ENCODE measurements around the gene CDH18.

CDH18 gene

DNA sequence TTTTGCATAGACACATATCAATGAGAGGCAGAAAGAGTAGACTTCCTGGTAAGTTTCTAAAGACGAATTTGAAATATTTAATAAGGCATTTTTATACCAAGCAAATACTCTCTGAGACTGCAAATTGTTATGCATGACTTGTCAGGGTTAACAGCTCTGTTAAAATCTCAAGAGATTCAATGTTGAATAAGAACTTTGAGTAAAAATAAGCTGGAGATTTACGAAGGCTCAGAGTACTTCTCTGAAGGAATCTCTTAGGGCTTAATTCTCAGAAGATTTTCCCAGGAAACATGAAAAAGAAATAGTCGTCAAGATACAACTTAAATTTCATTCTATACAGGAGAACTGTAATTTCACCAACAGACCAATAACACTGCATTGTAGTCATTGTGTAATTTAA is 259.4 kb downstream of the CDH18 start:
- no peak for DNase-seq

DNA sequence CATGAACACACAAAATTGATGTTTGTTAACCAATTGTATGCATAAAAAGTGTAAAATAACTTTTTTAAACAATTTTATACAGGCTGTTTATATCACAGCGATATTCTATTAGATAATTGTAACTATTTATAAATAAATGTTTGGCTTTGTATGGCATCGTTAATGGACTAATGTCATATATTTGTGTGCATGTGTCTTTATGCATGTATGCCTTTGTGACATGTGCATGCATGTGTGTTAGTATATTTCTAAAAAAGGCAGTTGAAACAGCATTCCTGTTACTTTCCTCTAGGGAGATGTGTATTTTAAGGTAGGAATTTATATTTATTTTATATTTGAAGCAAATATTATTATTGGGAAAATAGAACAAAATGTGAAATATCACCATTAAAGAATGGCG is 268.9 kb downstream of the CDH18 start:
- no peak for DNase-seq

DNA sequence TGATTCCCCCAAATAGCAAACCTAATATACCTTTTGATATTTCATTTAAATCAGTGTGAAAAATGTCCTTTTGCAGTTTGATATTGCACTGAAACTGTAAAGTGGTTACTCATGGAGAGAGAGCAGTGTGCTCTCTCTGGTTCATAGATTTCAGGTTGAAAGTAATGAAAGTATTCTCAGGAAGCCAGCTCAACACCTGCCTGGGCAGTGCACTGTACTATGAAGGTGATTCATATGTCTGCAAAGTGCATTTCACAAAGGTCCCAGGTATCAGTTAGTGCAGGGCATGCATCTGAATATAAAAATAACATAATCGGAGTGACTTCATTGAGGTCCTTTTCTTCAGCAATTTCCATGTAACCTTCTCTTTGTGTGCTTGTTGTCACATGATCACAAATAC is 274.3 kb downstream of the CDH18 start:
- DNase-seq, result no peak

DNA sequence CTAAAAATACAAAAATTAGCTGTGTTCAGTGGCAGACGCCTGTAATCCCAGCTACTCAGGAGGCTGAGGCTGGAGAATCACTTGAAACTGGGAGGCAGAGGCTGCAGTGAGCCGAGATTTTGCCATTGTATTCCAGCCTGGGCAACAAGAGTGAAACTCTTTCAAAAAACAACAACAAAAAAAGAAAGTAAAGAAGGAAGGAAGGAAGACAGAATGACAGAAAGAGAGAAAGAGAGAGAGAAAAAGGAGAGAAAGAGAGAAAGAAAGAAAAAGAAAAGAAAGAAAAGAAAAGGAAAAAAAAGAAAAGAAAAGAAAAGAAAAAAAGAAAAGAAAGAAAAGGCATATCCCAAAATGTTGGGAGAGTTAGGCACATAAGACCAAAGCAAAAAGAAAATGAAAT is 278.6 kb downstream of the CDH18 start:
- no peak for DNase-seq

DNA sequence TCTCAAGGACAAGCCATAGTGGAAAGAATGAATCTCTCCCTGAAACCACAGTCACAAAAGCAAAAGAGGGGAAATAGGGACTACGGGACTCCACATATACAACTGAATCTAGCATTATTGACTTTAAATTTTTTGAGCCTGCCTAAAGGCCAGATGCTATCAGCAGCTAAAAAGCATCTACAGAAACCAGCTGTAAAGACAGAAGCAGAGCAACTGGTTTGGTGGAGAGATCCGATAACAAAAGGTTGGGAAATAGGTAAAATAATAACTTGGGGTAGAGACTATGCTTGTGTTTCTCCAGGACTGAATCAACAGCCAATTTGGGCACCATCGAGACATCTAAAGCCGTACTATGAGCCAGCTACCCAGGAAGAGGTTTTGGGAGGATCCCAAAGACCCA is 281.2 kb downstream of the CDH18 start:
- DNase-seq, result no peak

DNA sequence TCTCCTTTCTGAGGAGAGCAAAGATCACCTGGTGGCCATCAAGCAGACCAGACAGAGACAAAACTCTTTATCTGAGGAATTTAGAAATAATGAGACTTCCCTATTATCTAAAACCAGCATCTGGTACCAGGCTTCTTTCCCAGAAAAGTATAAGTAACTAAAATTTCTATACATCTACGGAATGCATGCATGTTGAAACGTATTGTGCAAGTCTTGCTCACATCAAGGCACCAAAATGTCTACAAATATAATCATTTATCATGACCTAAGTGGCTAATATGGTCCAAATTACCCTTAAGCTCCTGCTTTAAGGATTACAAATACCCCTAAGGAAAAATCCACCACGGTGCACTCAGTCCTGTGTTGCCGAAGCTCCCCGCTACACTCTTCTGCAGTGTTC is 286.3 kb downstream of the CDH18 start:
- no peak for DNase-seq

DNA sequence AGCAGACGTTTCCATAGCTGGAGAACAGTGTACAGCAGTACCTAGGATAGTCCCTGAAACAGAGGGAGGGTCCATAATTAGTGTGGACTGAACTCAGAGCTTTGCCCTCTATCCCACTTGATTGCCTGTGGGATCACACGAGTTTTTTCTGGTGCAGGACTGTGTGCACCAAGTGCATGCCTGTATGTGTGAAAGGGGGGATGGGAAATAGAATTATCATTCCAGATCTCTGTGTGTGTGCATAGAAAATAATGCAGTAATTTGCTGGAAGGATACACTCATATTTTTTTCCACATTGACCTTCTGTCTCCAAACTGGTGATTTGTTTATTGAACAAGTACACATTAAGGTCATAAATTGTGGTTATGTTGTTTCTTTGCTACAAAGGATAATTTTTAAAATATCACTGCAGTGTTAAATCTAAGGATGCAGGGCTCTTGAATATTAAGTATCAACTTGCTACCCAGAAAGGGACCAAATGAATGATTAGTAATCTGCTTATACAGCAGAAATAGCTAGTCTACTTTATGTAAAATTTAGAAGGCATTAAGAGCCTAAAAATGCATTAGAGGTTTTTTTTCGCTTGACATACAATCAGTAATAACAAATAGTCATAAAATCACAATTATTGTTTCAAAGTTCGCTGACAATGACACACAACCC is 292.9 kb downstream of the CDH18 start:
- DNase-seq, result no peak

DNA sequence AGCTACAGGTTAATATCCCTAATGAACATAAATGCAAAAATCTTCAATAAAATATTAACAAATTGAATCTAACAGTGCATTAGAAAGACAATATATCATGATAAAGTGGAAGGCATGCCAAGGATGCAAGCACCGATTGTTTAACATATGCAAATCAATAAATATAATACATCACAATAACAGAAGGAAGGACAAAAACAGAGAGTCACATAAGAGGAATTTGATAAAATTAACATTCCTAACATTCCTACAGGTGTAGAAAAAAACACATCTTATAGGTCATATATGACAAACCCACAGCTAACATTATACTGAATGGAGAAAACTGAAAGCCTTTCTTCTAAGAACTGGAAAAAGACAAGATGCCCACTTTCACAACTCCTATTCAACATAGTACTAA is 297.0 kb downstream of the CDH18 start:
- no peak for DNase-seq

DNA sequence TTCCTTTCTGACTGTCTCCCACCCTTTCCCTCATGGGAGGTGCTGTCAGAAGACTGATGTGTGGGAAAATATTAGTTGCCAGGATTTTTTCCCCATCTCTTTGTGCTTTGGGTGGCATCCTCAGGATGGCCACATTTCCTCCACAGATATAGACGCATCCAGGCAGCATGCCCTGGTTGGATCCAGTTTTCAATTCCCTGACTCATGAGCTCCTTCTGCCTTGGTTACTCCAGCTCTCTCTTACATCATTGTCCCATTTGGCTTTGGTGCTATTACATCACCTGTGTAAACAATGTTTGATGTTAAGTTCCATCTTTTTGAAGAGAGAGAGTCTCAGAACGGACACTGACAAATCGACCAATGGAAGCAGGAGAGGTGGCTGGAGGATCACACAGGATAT is 302.5 kb downstream of the CDH18 start:
- no peak for DNase-seq

DNA sequence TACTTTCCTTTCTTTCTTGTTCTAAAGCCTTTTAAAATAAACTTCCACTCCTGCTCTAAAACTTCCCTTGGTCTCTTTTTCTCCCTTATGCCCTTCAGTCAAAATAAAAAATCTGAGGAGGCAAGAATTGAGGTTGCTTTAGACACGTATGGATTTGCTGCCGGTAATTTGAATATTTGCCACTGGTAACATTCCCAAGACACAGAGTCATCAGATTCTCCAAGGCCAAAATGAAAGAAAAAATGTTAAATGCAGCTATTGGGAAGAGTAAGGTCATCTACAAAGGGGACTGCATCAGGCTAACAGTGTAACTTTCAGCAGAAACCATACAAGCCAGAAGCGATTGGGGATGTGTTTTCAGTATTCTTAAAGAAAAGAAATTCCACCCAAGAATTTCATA is 311.1 kb downstream of the CDH18 start:
- no peak for DNase-seq

DNA sequence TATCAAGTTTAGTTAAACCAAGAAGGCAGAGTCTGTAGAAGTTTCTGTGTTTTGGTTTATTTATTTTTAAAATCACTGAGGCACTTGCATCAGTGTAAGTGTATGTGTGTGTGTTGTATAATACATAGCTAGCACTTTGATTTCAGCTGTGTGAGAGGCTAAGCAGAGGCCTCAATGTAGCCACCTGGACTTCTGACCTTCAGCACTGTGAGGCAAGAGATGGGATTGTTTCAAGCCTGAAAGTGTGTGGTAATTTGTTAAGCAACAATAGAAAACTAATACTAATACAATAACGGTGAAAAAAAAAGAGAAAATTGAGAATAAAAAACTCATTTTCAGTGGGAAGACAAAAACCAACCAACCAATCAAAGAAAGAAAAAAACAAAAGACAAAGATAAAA is 327.3 kb downstream of the CDH18 start:
- no peak for DNase-seq

DNA sequence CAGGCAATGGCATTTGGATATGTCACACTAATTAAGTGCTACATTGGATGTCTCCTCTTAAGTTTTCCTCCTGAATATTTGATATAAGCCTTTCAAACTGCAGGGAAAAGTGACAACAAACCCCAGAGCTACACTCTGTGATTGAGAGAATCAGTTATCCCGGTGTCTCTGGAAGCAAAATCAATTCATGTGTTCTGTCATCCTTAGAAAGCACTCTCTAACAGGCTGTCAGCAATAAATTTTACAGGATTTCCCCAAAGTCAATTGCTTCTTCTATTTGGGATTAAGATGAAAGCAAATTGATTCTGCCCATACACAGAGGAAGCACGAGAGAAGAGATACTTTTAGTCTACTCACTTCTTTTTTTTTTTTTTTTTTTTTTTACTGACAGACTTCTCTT is 332.4 kb downstream of the CDH18 start:
- DNase-seq, result no peak

DNA sequence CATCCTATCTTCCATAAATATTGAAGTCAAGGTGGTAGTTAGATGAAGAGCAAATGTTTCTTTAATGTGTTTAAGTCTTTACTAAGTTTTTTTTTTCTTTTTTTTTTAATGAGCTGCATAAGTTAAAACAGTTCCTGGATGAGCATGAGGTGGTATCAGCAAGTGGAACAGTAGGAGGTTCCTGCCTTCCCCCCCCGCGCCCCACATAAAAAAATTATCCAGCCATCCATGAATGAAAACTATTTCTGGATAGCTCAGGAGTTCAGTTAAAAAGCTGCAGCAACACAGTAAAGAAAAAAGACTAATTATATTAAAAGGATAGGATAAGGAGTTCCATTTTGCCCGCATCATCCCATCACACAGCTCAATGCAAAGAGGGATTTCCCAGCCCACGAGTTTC is 349.5 kb downstream of the CDH18 start:
- DNase-seq, result no peak

DNA sequence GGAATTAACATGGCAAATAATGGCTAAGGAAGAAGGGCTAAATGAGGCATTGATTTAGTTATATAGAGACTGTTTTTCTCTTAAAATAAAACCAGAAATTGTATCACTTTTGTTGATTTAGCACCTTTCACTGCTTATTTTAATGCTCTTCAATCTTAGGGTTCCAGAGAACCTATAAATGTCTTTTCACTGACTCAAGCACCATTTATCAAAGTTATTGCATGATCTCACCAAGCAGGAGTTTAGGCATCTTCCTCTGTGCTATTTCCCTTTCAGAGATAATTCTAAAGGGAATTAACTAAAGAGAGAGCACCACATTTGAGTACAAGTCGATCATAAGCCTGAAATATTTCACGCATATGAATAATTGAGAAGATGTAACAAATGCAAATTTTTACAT is 357.1 kb downstream of the CDH18 start:
- DNase-seq, result no peak

DNA sequence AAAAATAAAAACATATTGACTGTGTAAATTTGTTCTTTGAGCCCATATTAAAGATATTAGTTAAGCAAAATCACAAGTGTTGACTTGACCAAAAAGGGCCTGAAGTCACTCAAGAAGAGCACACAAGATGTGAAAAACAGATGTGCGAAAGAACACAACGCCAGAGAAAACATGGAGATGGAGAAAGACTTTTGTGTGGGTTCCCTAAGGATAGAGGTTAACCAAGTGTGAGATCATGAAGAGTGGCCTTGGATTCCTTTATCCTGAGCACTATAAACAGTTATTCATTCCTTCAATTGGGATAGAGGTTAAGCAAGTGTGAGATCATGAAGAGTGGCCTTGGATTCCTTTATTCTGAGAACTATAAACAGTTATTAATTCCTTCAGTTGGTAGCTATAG is 361.8 kb downstream of the CDH18 start:
- DNase-seq, result no peak

DNA sequence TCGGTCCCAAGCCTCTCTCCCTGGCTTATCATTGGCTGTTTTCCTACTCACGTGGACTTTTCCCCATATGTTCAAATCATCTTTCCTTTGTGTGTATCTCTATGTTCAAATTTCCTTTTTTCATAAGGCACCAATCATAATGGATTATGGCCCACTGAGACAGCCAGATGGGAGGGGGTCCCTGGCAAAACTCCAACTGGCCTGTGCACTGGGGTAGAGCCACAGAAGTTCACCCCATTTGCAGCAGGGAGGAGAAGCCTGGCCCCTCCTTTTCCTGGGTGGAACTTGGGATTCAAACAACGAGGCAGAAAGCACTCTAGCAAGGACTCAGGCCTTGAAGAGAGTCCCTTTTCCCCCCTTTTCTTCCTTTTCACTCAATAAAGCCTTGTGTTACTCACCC is 362.4 kb downstream of the CDH18 start:
- no peak for DNase-seq

DNA sequence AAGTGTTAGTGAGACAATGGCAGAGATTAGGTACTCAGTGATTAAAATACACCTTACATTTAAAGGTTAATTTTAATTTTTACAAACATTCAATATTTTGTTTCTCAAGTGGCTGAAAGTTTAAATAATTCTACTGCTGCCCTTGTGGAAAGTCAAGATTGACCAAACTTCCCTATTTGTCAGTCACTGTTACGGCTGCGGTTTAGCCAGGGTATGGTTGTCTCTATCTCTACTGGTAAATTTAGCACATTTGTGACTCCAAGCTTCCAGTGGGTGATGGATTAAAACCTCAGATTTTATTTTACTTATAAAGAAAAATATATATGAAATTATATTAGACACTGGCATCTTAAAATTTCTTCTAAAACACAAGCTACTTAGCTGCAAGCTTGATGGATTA is 368.4 kb downstream of the CDH18 start:
- no peak for DNase-seq

DNA sequence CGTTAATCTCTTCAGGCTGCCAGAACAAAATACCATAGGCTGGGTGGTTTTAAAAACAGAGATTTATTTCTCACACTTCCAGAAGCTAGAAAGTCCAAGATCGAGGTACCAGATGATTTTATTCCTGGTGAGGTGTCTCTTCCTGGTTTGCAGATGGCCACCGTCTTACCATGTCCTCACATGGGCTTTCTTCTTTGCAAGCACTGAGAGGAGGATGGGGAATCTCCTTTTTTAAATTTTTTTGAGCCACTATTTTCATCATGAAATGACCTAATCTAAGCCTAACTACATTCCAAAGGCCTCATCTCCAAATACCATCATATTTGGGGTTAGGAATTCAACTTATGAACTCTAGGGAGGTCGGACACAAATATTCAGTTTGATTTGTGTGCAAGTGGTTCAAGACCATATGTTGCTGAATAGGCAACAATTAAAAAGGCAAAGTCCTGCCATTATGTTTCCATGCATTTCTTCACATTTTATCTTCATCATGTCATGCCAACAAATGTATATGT is 371.2 kb downstream of the CDH18 start:
- no peak for DNase-seq

DNA sequence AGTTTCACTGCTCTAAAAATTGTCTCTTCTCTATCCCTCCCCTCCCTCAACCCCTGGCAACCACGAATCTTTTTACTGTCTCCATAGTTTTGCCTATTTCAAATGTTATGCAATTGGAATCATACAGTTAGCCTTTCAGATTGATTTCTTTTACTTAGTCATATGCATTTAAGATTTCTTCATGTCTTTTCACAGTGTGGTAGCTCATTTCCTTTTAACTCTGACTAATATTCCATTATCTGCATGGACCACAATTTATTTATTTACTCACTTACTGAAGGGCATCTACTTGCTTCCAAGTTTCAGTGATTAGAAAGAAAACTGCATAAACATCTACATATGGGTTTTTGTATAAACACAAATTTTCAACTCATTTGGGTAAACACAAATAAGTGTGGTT is 372.3 kb downstream of the CDH18 start:
- no peak for DNase-seq

DNA sequence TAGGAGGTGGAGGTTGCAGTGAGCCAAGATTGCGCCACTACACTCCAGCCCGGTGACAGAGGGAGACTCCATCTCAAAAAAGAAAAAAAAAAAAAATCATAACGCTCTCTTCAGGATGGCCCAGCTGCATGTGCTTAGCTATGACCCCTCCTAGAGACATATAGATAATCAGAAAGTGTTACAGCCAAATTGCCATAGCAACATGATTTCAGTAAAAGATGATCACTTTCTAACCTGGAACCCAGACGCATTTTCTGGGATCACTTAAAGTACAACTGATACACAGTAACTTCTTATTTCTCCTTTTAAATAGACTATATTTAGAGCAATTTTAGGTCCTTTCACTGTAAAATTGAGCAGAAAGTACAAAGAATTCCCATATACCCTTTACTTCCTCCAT is 372.9 kb downstream of the CDH18 start:
- no peak for DNase-seq

DNA sequence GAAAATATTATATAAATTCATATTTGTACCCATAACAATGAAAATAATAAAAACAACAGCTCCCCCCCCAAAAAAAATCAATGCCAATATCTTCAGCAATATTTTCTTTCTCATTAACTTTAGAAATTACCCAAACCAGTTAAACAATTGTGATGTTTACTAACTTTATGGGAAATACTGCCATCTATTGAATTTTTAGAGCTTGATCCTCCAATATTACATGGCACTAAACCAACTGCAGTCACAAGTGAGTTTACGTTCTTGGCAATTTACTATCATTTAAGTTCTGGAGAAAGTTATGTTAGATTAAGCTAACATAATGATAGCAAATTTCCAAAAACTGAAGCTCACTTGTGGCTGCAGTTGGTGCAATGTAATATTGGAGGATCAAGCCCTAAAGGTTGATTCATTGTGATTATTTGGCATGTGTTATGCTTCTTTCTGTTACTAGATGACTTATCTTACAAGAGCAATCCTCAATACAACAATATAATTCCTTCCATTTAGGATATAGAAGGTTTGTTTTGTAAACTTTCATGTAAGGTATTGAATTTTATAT is 379.5 kb downstream of the CDH18 start:
- no peak for DNase-seq

DNA sequence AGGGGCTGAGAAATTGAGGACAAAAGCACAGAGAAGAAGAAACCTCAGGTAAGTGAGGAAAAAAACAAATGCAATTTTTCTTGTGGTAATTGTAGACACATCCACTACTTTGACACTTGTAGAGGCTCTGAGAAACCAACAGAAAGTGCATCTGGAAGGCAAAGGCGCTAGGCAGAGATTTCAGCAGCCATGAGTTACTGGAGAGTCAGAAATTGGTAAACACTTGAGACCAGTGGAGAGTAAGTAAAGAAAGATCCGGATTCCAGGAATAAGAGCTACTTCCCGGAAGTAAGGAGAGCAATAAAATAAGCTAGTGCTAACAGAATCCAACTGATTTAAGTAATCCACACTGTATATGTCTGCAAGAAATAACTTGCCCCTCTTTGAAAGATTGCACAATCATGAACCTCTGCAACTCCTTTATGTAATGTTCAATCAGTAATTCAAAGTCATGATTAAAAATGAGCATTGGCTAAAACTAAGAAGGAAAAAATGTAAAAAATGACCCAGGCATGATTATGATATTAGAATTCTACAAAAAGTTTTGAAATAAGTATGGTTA is 382.1 kb downstream of the CDH18 start:
- DNase-seq, result no peak

DNA sequence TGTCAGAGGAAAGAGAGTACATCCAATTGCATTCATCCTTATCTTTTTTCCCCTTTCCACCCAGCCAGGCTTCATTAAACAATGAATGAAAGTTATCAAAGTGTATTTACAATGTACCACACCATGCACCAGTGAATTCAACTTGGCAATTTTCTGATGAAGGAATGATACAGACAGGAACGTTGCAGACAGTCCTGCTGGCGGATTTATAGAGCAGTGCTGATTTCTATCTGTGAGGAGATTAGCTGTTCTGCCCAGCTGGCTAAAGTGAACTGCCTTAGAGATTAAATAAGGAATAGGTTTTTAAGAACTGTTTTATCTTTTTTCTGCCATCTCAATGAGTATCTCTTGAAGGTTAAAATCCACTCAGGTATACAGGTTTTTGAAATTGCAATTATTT is 403.9 kb downstream of the CDH18 start:
- no peak for DNase-seq

DNA sequence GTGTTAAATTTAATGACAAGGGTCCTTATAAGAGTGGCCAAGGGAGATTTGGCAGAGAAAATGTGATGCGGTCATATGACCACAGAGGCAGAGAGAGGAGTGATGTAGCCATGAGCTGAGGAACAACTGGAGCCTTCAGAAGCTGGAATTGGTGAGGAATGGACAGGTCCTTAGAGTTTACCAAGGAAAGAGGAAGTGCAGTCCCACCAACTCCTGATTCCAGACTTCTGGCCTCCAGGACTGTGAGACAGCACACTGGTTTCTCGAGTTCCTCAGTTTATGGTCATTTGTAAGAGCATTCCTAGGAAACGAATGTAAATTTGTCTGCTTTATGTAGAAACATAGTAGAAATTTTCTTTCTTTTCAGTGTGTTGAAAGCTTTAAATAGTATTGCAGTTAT is 410.1 kb downstream of the CDH18 start:
- DNase-seq, result no peak

DNA sequence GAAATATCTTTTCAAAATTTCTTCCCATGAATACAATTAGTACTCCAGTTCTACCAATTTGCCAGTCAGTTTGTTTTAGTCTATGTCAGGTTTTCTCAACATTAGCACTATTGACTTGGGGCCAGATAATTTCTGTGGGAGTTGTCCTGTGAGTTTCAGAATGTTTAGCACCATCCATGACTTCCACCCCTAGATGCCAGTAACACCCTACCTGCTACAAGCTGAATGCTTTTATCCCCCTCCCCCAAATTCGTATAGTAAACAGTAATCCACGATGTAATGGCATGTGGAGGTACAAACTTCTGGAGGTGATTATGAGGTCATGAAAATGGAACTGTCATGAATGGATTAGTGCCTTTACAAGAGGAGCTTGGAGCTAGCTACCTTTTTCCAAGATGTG is 420.0 kb downstream of the CDH18 start:
- DNase-seq, result no peak
